Adrenal gland (tissue), 5 donors: ENCODE results near the gene POFUT1.

Experiments used
- POLR2A ChIP-seq, 2 donors: fragments of 450-650 bp; IDR thresholded peaks; one replicate each; pipeline ENCODE4 v1.6.1; 2017; ENCODE audit warnings: antibody characterized with exemption in 2 of 2, mild to moderate bottlenecking in 2 of 2, moderate library complexity in 1 of 2
- TF ChIP-seq, protein P1 (sequence below), 6 experiments: fragments of 450-650 bp in 4 of 6; fragments of 200-600 bp in 2 of 6; sonication (generic) in 1 of 6; IDR thresholded peaks; 1 replicate in 5 of 6; 2 replicates in 1 of 6; pipeline versions ENCODE4 v1.5.1 to v1.8.0; 2016 to 2021; ENCODE audit warnings: antibody characterized with exemption in 6 of 6, mild to moderate bottlenecking in 2 of 6, moderate library complexity in 1 of 6
- donor health status: DM: no; HTN: no; CAD: no.

DNA sequence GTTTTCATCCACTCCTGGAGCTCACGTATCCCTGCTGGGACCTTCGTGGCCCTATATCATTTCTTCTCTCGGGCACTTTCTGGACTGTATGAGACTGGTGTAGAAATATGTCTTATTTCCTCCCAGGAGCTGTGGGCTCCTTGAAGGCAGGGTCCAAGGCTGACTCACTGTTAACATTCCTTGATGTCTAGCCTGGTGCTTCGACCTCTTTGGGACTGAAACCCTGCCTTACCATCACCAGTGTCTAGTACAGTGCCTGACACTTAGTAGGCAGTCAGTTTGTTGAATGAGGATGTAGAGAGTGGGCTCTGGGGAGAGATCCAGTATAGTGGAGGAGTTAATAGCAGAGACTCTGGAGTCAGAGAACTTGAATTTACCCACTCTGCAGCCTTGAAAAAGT is 23.6 kb downstream of the POFUT1 start:
- TF ChIP-seq, protein P1, sequence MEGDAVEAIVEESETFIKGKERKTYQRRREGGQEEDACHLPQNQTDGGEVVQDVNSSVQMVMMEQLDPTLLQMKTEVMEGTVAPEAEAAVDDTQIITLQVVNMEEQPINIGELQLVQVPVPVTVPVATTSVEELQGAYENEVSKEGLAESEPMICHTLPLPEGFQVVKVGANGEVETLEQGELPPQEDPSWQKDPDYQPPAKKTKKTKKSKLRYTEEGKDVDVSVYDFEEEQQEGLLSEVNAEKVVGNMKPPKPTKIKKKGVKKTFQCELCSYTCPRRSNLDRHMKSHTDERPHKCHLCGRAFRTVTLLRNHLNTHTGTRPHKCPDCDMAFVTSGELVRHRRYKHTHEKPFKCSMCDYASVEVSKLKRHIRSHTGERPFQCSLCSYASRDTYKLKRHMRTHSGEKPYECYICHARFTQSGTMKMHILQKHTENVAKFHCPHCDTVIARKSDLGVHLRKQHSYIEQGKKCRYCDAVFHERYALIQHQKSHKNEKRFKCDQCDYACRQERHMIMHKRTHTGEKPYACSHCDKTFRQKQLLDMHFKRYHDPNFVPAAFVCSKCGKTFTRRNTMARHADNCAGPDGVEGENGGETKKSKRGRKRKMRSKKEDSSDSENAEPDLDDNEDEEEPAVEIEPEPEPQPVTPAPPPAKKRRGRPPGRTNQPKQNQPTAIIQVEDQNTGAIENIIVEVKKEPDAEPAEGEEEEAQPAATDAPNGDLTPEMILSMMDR (IDR thresholded peaks at IDR 0.05), result no peak
- TF ChIP-seq POLR2A (IDR thresholded peaks at IDR 0.05), result no peak
